GM19193 (cell line): ENCODE data around the gene ABCA2.

ENCODE experiments used
- POLR2A ChIP-seq: IDR thresholded peaks from 4 replicates; pipeline ENCODE4 v1.6.1; 2011; ENCODE audit not compliant: insufficient read depth, insufficient read length; ENCODE audit errors: extremely low read depth

ABCA2 gene

DNA sequence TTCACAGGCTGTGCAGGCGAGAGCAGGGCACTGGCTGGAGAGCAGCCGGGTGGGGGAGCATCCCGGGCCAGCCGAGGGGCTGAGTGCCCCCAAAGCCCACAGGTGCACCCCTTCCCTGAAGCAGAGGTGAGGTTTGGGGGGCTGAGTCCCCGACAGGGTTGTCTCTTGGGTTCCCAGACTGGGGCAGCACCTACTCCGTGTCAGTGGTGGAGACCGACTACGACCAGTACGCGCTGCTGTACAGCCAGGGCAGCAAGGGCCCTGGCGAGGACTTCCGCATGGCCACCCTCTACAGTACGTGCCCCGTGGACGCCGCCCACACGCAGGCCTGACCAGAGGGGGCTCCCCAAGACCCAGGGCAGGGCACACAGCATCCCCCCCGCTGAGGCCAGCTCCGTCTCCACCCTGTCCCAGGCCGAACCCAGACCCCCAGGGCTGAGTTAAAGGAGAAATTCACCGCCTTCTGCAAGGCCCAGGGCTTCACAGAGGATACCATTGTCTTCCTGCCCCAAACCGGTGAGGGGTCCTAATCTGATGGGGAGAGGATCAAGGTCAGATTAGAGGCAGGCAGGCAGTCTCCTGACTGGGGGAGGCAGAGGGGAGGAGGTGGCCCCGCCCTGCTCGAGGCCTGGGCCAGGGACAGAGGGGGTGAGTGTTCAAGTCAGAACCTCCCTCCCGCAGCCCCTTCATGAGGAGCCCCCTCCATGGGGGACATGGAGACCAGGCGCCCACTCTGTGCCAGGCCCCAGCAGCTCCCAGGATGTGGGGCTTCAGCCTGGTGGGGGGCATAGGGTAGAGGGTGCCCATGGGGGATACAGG, 48.1 kb downstream of the ABCA2 start:
- TF ChIP-seq POLR2A = no peak

GRCh38 chr9:136978865-136979544, 49.0 kb downstream of the ABCA2 start:
- no peak for TF ChIP-seq POLR2A

DNA sequence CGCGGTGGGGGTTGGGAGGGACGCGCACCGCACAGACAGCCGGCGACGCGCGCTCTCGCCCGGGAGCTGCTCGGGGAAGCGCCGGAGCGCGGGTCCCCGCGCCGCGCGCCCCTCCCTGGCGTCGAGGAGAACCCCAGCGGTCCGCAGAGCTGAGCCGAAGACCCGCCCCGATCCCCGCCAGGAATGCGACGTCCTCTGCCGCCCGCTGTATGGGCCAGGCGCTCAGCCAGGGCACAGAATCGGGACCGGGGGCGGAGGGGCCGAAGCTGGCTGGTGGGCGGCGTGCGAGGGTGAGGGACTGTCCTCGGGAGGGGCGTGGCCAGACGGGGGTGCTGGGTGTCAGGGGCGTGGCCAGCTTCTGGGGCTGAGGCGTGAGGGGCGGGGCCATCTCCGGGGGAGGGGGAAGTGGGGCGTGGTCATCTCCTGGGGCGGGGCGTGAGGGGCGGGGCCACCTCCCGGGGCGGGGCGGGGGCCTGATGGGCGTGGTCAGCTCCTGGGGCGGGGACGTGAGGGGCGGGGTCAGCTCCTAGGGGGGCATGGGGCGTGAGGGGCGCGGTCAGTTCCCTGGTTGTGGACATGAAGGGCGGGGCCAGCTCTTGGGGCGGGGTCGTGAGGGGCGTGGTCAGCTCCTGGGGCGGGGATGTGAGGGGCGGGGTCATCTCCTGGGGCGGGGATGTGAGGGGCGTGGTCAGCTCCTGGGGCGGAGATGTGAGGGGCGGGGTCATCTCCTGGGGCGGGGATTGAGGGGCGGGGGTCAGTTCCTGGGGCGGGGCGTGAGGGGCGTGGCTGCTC, 49.8 kb downstream of the ABCA2 start:
- TF ChIP-seq POLR2A = no peak

GRCh38 chr9:136977649-136978072, 50.4 kb downstream of the ABCA2 start:
- no peak for TF ChIP-seq POLR2A

GRCh38 chr9:136977223-136977622, 50.8 kb downstream of the ABCA2 start, which contains the start of gene PTGDS:
Gene PTGDS, plus strand, starts transcription at chr9:136977504. Its CDS starts 75 bp downstream, at chr9:136977579.
- TF ChIP-seq POLR2A = no peak

DNA sequence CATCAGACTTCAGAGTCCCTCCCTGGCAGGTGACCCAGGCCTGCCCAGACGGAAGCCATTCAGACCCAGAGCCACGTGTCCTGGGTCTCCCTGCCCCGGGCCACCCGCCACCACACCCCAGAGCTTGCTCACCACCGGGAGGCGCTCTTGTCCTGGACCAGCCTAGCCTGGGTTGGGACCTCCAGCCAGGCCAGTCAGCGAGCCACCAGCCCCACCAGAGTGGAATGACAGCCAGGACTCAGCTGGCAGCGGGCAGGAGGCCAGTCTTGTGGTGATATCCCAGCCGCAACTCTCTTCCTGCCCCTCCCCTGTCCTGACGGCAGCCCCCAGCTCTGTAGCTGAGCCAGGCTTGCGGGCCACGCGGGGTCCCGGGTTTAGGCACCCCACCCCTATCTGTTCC, 52.4 kb downstream of the ABCA2 start:
- TF ChIP-seq POLR2A = no peak

GRCh38 chr9:136974817-136975535, 53.1 kb downstream of the ABCA2 start:
- TF ChIP-seq POLR2A = no peak

GRCh38 chr9:136973618-136974617, 54.1 kb downstream of the ABCA2 start:
- TF ChIP-seq POLR2A = no peak

GRCh38 chr9:136972743-136973142, 55.3 kb downstream of the ABCA2 start:
- no peak for TF ChIP-seq POLR2A

GRCh38 chr9:136972335-136972734, 55.7 kb downstream of the ABCA2 start:
- no peak for TF ChIP-seq POLR2A

GRCh38 chr9:136971746-136972145, 56.3 kb downstream of the ABCA2 start:
- no peak for TF ChIP-seq POLR2A

GRCh38 chr9:136970361-136970760, 57.7 kb downstream of the ABCA2 start:
- no peak for TF ChIP-seq POLR2A

GRCh38 chr9:136969774-136970173, 58.3 kb downstream of the ABCA2 start:
- no peak for TF ChIP-seq POLR2A
